DMS79 (cell line): ENCODE results near the gene NENF.
A peak's percentile ranks its signal among the peaks of the same experiment; 100 is the strongest.
"Not testable (repeated sequence)": the region's sequence is repeated elsewhere in the genome, so short reads cannot be mapped to it uniquely, and the experiment has no call there.

ENCODE experiments used
- DNase-seq: peaks from one replicate; lab custom pipeline; 2025; lab: John Stamatoyannopoulos, UW

NENF gene

GRCh38 chr1:212460376-212460775 is 27.7 kb downstream of the NENF start:
- no peak for DNase-seq

GRCh38 chr1:212461916-212462660 is 29.4 kb downstream of the NENF start:
- no peak for DNase-seq

GRCh38 chr1:212463565-212464285 is 31.0 kb downstream of the NENF start:
- DNase-seq = no peak

- no peak for DNase-seq
These were observed 32.6 kb downstream of the NENF start for GRCh38 chr1:212465311-212465710.

- no peak for DNase-seq
These were observed 33.7 kb downstream of the NENF start for GRCh38 chr1:212466437-212466836.

- no peak for DNase-seq
These were observed 34.4 kb downstream of the NENF start for GRCh38 chr1:212466898-212467650.

GRCh38 chr1:212467843-212468482 is 35.2 kb downstream of the NENF start:
- no peak for DNase-seq

GRCh38 chr1:212470059-212470458 is 37.3 kb downstream of the NENF start:
- no peak for DNase-seq

GRCh38 chr1:212471286-212471685 is 38.6 kb downstream of the NENF start:
- DNase-seq = no peak

GRCh38 chr1:212471891-212472675 is 39.4 kb downstream of the NENF start:
- DNase-seq = no peak

GRCh38 chr1:212473729-212474128 is 41.0 kb downstream of the NENF start:
- no peak for DNase-seq

GRCh38 chr1:212475151-212475550 is 42.4 kb downstream of the NENF start:
- no peak for DNase-seq

GRCh38 chr1:212475831-212476230 is 43.1 kb downstream of the NENF start:
- DNase-seq = not testable (repeated sequence)

GRCh38 chr1:212477014-212477679 is 44.4 kb downstream of the NENF start:
- peak; percentile 55 for DNase-seq

GRCh38 chr1:212477680-212478466 is 45.2 kb downstream of the NENF start:
- DNase-seq = no peak

GRCh38 chr1:212478467-212479025 is 45.8 kb downstream of the NENF start:
- DNase-seq = no peak

- no peak for DNase-seq
These were observed 46.5 kb downstream of the NENF start for GRCh38 chr1:212479188-212479587.

GRCh38 chr1:212480711-212481437 is 48.2 kb downstream of the NENF start:
- not testable (repeated sequence) for DNase-seq

- no peak for DNase-seq
These were observed 48.7 kb downstream of the NENF start for GRCh38 chr1:212481438-212481767.
